ENCODE data around the gene SMPD3. TPM values are rescaled to one million over a fixed set of nuclear protein-coding genes. Genes with fewer than 3 reads are reported as not detected.

SMPD3 gene
- total RNA-seq, 1 experiment from 2014 or later, result not detected

GRCh38 chr16:68427649-68428303 is 20.5 kb downstream of the SMPD3 start:
- Mint-ChIP-seq H3K27me3 (ENCODE audit: insufficient read depth, unreplicated experiment) (peaks cover 18% of the 10 kb centered on the region), H3K36me3 (ENCODE audit: insufficient read depth, unreplicated experiment) (no peaks in the 10 kb centered on the region), H3K4me1 (ENCODE audit: insufficient read depth, unreplicated experiment) (no peaks in the 10 kb centered on the region), H3K4me3 (ENCODE audit: unreplicated experiment) (no peak overlapping the region), H3K27ac (ENCODE audit: low read depth, unreplicated experiment) (no peak overlapping the region), H3K9me3 (ENCODE audit: unreplicated experiment) (no peaks in the 10 kb centered on the region)
- POLR2A ChIA-PET, result no interaction called here
- CTCF ChIA-PET, result interaction anchor here (1.7 kb wide), 1 partner anchor 82 kb away, joined by 6 read pairs; no protein-coding TSS in a partner anchor
- intact Hi-C loops (cut with micrococcal nuclease), result no loop called here
- TF ChIP-seq CTCF (IDR thresholded peaks at IDR 0.05; ENCODE audit: unreplicated experiment), result no peak
- DNase-seq (ENCODE audit: unreplicated experiment), result no peak
- no TSS peak for BruUV-seq (replicated peaks)

GRCh38 chr16:68426347-68426652 is 22.0 kb downstream of the SMPD3 start:
- Mint-ChIP-seq H3K4me1 (ENCODE audit: insufficient read depth, unreplicated experiment) (no peaks in the 10 kb centered on the region), H3K36me3 (ENCODE audit: insufficient read depth, unreplicated experiment) (no peaks in the 10 kb centered on the region), H3K4me3 (ENCODE audit: unreplicated experiment) (no peak overlapping the region), H3K27ac (ENCODE audit: low read depth, unreplicated experiment) (no peak overlapping the region), H3K27me3 (ENCODE audit: insufficient read depth, unreplicated experiment) (peaks cover 18% of the 10 kb centered on the region), H3K9me3 (ENCODE audit: unreplicated experiment) (no peaks in the 10 kb centered on the region)
- POLR2A ChIA-PET, result interaction anchor here (0.5 to 1.0 kb wide), 2 partner anchors 9 to 43 kb away, joined by 3 read pairs; no protein-coding TSS in a partner anchor
- no peak for TF ChIP-seq CTCF (IDR thresholded peaks at IDR 0.05; ENCODE audit: unreplicated experiment)
- peak; percentile 47 for DNase-seq (ENCODE audit: unreplicated experiment)
- CTCF ChIA-PET, result no interaction called here
- no TSS peak for BruUV-seq (replicated peaks)
- intact Hi-C loops (cut with micrococcal nuclease), result no loop called here

- no TSS peak for BruUV-seq (replicated peaks)
- Mint-ChIP-seq H3K9me3 (ENCODE audit: unreplicated experiment) (no peaks in the 10 kb centered on the region), H3K27ac (ENCODE audit: low read depth, unreplicated experiment) (no peak overlapping the region), H3K4me3 (ENCODE audit: unreplicated experiment) (no peak overlapping the region), H3K27me3 (ENCODE audit: insufficient read depth, unreplicated experiment) (peaks cover 18% of the 10 kb centered on the region), H3K36me3 (ENCODE audit: insufficient read depth, unreplicated experiment) (no peaks in the 10 kb centered on the region), H3K4me1 (ENCODE audit: insufficient read depth, unreplicated experiment) (no peaks in the 10 kb centered on the region)
- intact Hi-C loops (cut with micrococcal nuclease), result no loop called here
- ChIA-PET POLR2A (interaction anchor here (1.0 kb wide), 1 partner anchor 8 kb away, joined by 3 read pairs; no protein-coding TSS in a partner anchor), CTCF (interaction anchor here (0.6 kb wide), 1 partner anchor 68 kb away, joined by 3 read pairs; no protein-coding TSS in a partner anchor)
- TF ChIP-seq CTCF (IDR thresholded peaks at IDR 0.05; ENCODE audit: unreplicated experiment), result no peak
- no peak for DNase-seq (ENCODE audit: unreplicated experiment)
These were observed 22.6 kb downstream of the SMPD3 start for GRCh38 chr16:68425498-68426346.

- no peak for DNase-seq (ENCODE audit: unreplicated experiment)
- Mint-ChIP-seq H3K4me3 (ENCODE audit: unreplicated experiment) (no peak overlapping the region), H3K27me3 (ENCODE audit: insufficient read depth, unreplicated experiment) (peaks cover 16% of the 10 kb centered on the region), H3K9me3 (ENCODE audit: unreplicated experiment) (no peaks in the 10 kb centered on the region), H3K4me1 (ENCODE audit: insufficient read depth, unreplicated experiment) (no peaks in the 10 kb centered on the region), H3K27ac (ENCODE audit: low read depth, unreplicated experiment) (no peak overlapping the region), H3K36me3 (ENCODE audit: insufficient read depth, unreplicated experiment) (no peaks in the 10 kb centered on the region)
- CTCF ChIA-PET, result no interaction called here
- POLR2A ChIA-PET, result no interaction called here
- BruUV-seq (replicated peaks), result no TSS peak
- TF ChIP-seq CTCF (IDR thresholded peaks at IDR 0.05; ENCODE audit: unreplicated experiment), result no peak
- intact Hi-C loops (cut with micrococcal nuclease), result no loop called here
These were observed 24.5 kb downstream of the SMPD3 start for GRCh38 chr16:68423771-68424170.

Measured in MCF 10A (cell line).